H1 (cell line): Measurements from ENCODE around the gene TEX55. TPM values are rescaled to one million over a fixed set of nuclear protein-coding genes. Genes with fewer than 3 reads are reported as not detected.

Experiments used
- CTCF ChIA-PET: fragments of 300-600 bp; sonication (Branson Sonifier 250); formaldehyde crosslinking; loops from one replicate; lab custom pipeline; 2021; ENCODE audit not compliant: partially characterized antibody; lab: Charles Lee
- POLR2A ChIA-PET: fragments of 300-600 bp; sonication (Branson Sonifier 250); formaldehyde crosslinking; loops from one replicate; lab custom pipeline; 2021; ENCODE audit warnings: inconsistent platforms; ENCODE audit not compliant: partially characterized antibody; lab: Charles Lee
- DNase-seq, 2 experiments: peaks; one replicate each; pipeline versions ENCODE4 v3.0.0 to v3.0.0-alpha.2; 2010 to 2022; ENCODE audit warnings: low spot score in 2 of 2, low read depth in 1 of 2, mixed read lengths in 1 of 2
- FAIRE-seq: peaks from 2 replicates; lab custom pipeline; 2011; peaks lifted over from hg19 to GRCh38; lab: Jason Lieb, UNC
- H2AFZ ChIP-seq: 2 replicates; pipeline ENCODE4 v1.8.1; 2012; ENCODE audit warnings: low read length, inconsistent platforms
- H2AK5ac ChIP-seq: 2 replicates; pipeline ENCODE4 v1.6.1; 2013; ENCODE audit warnings: low read depth, low read length
- H2BK120ac ChIP-seq: replicated peaks from 2 replicates; pipeline ENCODE3; 2013; ENCODE audit warnings: low read depth, low read length, inconsistent platforms
- H2BK12ac ChIP-seq: 2 replicates; pipeline ENCODE4 v1.6.1; 2013; ENCODE audit warnings: low read depth, low read length
- H2BK15ac ChIP-seq: 2 replicates; pipeline ENCODE4 v1.6.1; 2013; ENCODE audit warnings: low read length
- H2BK20ac ChIP-seq: 2 replicates; pipeline ENCODE4 v1.6.1; 2013; ENCODE audit warnings: low read length
- H2BK5ac ChIP-seq: 2 replicates; pipeline ENCODE4 v1.6.1; 2013; ENCODE audit warnings: low read depth, low read length
- H3K14ac ChIP-seq: 2 replicates; pipeline ENCODE4 v1.6.1; 2013; ENCODE audit warnings: inconsistent platforms; ENCODE audit not compliant: insufficient read length
- H3K18ac ChIP-seq: 2 replicates; pipeline ENCODE4 v1.6.1; 2013; ENCODE audit warnings: low read length; ENCODE audit errors: extremely low read depth
- H3K23ac ChIP-seq: 2 replicates; pipeline ENCODE4 v1.6.1; 2013; ENCODE audit warnings: inconsistent platforms; ENCODE audit not compliant: insufficient read length
- H3K23me2 ChIP-seq: 2 replicates; pipeline ENCODE4 v1.6.1; 2013; ENCODE audit warnings: low read depth, low read length
- H3K27ac ChIP-seq: 2 replicates; pipeline ENCODE4 v1.6.1; 2011; ENCODE audit warnings: low read depth, low read length, inconsistent platforms
- H3K27me3 ChIP-seq, 4 experiments: replicated peaks in 1 of 4; 1 replicate in 1 of 4; 2 replicates in 3 of 4; pipeline versions ENCODE4 v1.6.1 to v1.8.1; 2011 to 2013; ENCODE audit warnings: low read length in 3 of 4, mild to moderate bottlenecking in 3 of 4, inconsistent platforms in 2 of 4, mixed read lengths in 2 of 4, moderate library complexity in 1 of 4; ENCODE audit not compliant: control insufficient read depth in 3 of 4, insufficient read depth in 3 of 4; ENCODE audit errors: extremely low read depth in 1 of 4
- H3K36me3 ChIP-seq, 4 experiments: 2 replicates each; pipeline versions ENCODE4 v1.6.1 to v1.8.1; 2011 to 2013; ENCODE audit warnings: mild to moderate bottlenecking in 4 of 4, low read length in 3 of 4, moderate library complexity in 2 of 4, control low read depth in 1 of 4, inconsistent platforms in 1 of 4; ENCODE audit not compliant: insufficient read depth in 4 of 4, control insufficient read depth in 2 of 4
- H3K4ac ChIP-seq: replicated peaks from 2 replicates; pipeline ENCODE3; 2013; ENCODE audit warnings: low read length, low read depth, mixed read lengths, inconsistent platforms; ENCODE audit not compliant: insufficient read length
- H3K4me1 ChIP-seq, 4 experiments: replicated peaks in 1 of 4; 1 replicate in 1 of 4; 2 replicates in 3 of 4; pipeline versions ENCODE4 v1.6.1 to v1.8.1; 2011 to 2013; ENCODE audit warnings: low read length in 3 of 4, inconsistent platforms in 2 of 4, mixed read lengths in 1 of 4; ENCODE audit not compliant: insufficient read depth in 4 of 4, control insufficient read depth in 3 of 4
- H3K4me2 ChIP-seq, 2 experiments: 2 replicates each; pipeline versions ENCODE4 v1.6.1 to v1.8.1; 2011 to 2013; ENCODE audit warnings: low read depth in 2 of 2, low read length in 2 of 2, control low read depth in 1 of 2, inconsistent platforms in 1 of 2, mild to moderate bottlenecking in 1 of 2; ENCODE audit not compliant: insufficient read depth in 1 of 2
- H3K4me3 ChIP-seq, 4 experiments: fragments of 200-600, 300-600 bp in 1 of 4; sonication (generic), shearing (Covaris generic), sonication (Bioruptor Twin) in 1 of 4; 2 replicates each; pipeline versions ENCODE4 v1.5.1 to v1.8.1; 2011 to 2016; ENCODE audit warnings: low read length in 4 of 4, low read depth in 3 of 4, control low read depth in 2 of 4, inconsistent platforms in 2 of 4, mild to moderate bottlenecking in 2 of 4, mixed read lengths in 1 of 4, moderate library complexity in 1 of 4; ENCODE audit not compliant: insufficient read depth in 2 of 4; ENCODE audit errors: extremely low read depth in 1 of 4
- H3K56ac ChIP-seq: replicated peaks from 2 replicates; pipeline ENCODE3; 2013; ENCODE audit warnings: low read depth, mild to moderate bottlenecking, mixed read lengths, low read length, inconsistent platforms; ENCODE audit not compliant: insufficient read length
- H3K79me1 ChIP-seq: 2 replicates; pipeline ENCODE4 v1.6.1; 2013; ENCODE audit warnings: low read depth, low read length, control low read depth
- H3K79me2 ChIP-seq, 2 experiments: 2 replicates each; pipeline versions ENCODE4 v1.6.1 to v1.8.1; 2012 to 2013; ENCODE audit warnings: low read length in 2 of 2, mild to moderate bottlenecking in 2 of 2, inconsistent platforms in 1 of 2; ENCODE audit not compliant: insufficient read depth in 2 of 2, control insufficient read depth in 1 of 2
- H3K9ac ChIP-seq, 4 experiments: replicated peaks in 1 of 4; 1 replicate in 1 of 4; 2 replicates in 3 of 4; pipeline versions ENCODE4 v1.6.1 to v1.8.1; 2011 to 2013; ENCODE audit warnings: low read depth in 3 of 4, low read length in 3 of 4, control low read depth in 2 of 4, mild to moderate bottlenecking in 2 of 4, moderate library complexity in 2 of 4, inconsistent platforms in 1 of 4; ENCODE audit errors: extremely low read depth in 1 of 4
- H3K9me3 ChIP-seq, 2 experiments: 2 replicates each; pipeline versions ENCODE4 v1.6.1 to v1.8.1; 2012 to 2013; ENCODE audit warnings: mild to moderate bottlenecking in 2 of 2, moderate library complexity in 2 of 2, control low read depth in 1 of 2, inconsistent platforms in 1 of 2, low read depth in 1 of 2, low read length in 1 of 2, mixed read lengths in 1 of 2; ENCODE audit not compliant: insufficient read depth in 2 of 2
- H4K20me1 ChIP-seq, 2 experiments: replicated peaks in 1 of 2; 2 replicates each; pipeline versions ENCODE3 to v1.8.1; 2011 to 2013; ENCODE audit warnings: inconsistent platforms in 2 of 2, low read length in 2 of 2, mild to moderate bottlenecking in 1 of 2; ENCODE audit not compliant: insufficient read depth in 2 of 2, control insufficient read depth in 1 of 2
- H4K5ac ChIP-seq: 2 replicates; pipeline ENCODE4 v1.6.1; 2013; ENCODE audit warnings: low read length, low read depth, mixed read lengths, inconsistent platforms; ENCODE audit not compliant: insufficient read length
- H4K8ac ChIP-seq: 2 replicates; pipeline ENCODE4 v1.8.0; 2013; ENCODE audit warnings: mild to moderate bottlenecking, moderate library complexity, low read length, inconsistent platforms; ENCODE audit not compliant: insufficient read depth; ENCODE audit errors: extremely low read depth
- H4K91ac ChIP-seq: replicated peaks from 2 replicates; pipeline ENCODE3; 2013; ENCODE audit warnings: low read length, mixed read lengths, inconsistent platforms; ENCODE audit not compliant: insufficient read length
- ATF2 ChIP-seq: IDR thresholded peaks from 2 replicates; pipeline ENCODE4 v1.6.1; 2012; ENCODE audit warnings: low read length, inconsistent platforms
- CHD1 ChIP-seq: IDR thresholded peaks from 2 replicates; pipeline ENCODE4 v1.6.1; 2012; ENCODE audit warnings: low read depth, low read length, improper control_type of control experiment
- CHD2 ChIP-seq: IDR thresholded peaks from 2 replicates; pipeline ENCODE4 v1.6.1; 2012; ENCODE audit warnings: low read length, improper control_type of control experiment
- EP300 ChIP-seq, 2 experiments: IDR thresholded peaks; 1 replicate in 1 of 2; 2 replicates in 1 of 2; pipeline ENCODE4 v1.6.1; 2011 to 2012; ENCODE audit warnings: low read depth in 2 of 2, low read length in 2 of 2, mild to moderate bottlenecking in 2 of 2, borderline replicate concordance in 1 of 2, inconsistent platforms in 1 of 2, moderate library complexity in 1 of 2
- GABPA ChIP-seq: IDR thresholded peaks from 2 replicates; pipeline ENCODE4 v1.6.1; 2011; ENCODE audit warnings: mild to moderate bottlenecking, low read length, moderate library complexity, borderline replicate concordance; ENCODE audit not compliant: insufficient read depth
- MAX ChIP-seq: IDR thresholded peaks from 2 replicates; pipeline ENCODE4 v1.6.1; 2012; ENCODE audit warnings: inconsistent platforms
- PHF8 ChIP-seq: fragments of 200-600 bp; sonication (generic); conservative IDR thresholded peaks from 2 replicates; pipeline ENCODE4 v1.7.1; 2012; ENCODE audit warnings: low read depth, mild to moderate bottlenecking, inconsistent platforms, low read length, moderate library complexity
- POU5F1 ChIP-seq: IDR thresholded peaks from 2 replicates; pipeline ENCODE4 v1.6.1; 2011; ENCODE audit warnings: low read depth, mild to moderate bottlenecking, low read length, moderate library complexity
- RBBP5 ChIP-seq: IDR thresholded peaks from 2 replicates; pipeline ENCODE4 v1.7.1; 2012; ENCODE audit warnings: low read depth, mild to moderate bottlenecking, inconsistent platforms, low read length, moderate library complexity, borderline replicate concordance
- SIN3A ChIP-seq, 2 experiments: IDR thresholded peaks in 1 of 2; conservative IDR thresholded peaks in 1 of 2; 2 replicates each; pipeline ENCODE4 v1.6.1; 2011 to 2012; ENCODE audit warnings: low read length in 2 of 2, improper control_type of control experiment in 1 of 2, low read depth in 1 of 2, mild to moderate bottlenecking in 1 of 2
- SP4 ChIP-seq: IDR thresholded peaks from 2 replicates; pipeline ENCODE4 v1.6.1; 2012; ENCODE audit warnings: low read length, inconsistent platforms
- YY1 ChIP-seq: IDR thresholded peaks from 2 replicates; pipeline ENCODE4 v1.6.1; 2011; ENCODE audit warnings: low read depth, mild to moderate bottlenecking, low read length
- WGBS, 2 experiments: shearing (Covaris generic) in 1 of 2; methylation state at CpG; one replicate each; pipeline versions ENCODE4 v1.1.6 to v1.1.7; 2013 to 2015; ENCODE audit warnings: low lambda C conversion rate in 2 of 2, mixed read lengths in 2 of 2, inconsistent platforms in 1 of 2, low coverage in 1 of 2, missing lambda C conversion rate in 1 of 2; ENCODE audit not compliant: insufficient replicate concordance in 2 of 2, insufficient coverage in 1 of 2, insufficient read length in 1 of 2; ENCODE audit errors: extremely low coverage in 1 of 2, missing lambda C conversion rate in 1 of 2; 5-methylcytosine and 5-hydroxymethylcytosine counted together
- polyA plus RNA-seq, 7 experiments: library from polyadenylated mRNA; depleted of rRNA in 3 of 7; stranded (reverse) in 5 of 7; unstranded in 2 of 7; fragments of >200 nt in 5 of 7; fragments of 200-250 nt in 2 of 7; gene quantifications; 1 replicate in 5 of 7; 2 replicates in 1 of 7; 4 replicates in 1 of 7; pipeline versions ENCODE4 v1.2.1 to v1.2.3, GENCODE V29; 2011 to 2013; ENCODE audit warnings: missing spikeins in 2 of 7, mixed read lengths in 2 of 7
- total RNA-seq: library from RNA; stranded (reverse); fragmentation: NEBNext Ultra II Directional; extraction: Animal tissue kit (Norgen Biotek cat#: 25700); gene quantifications from 2 replicates; pipeline ENCODE4 v1.2.1, GENCODE V29; 2021

Gene TEX55
- total and polyA plus RNA-seq, 2 of the 8 experiments (the other 6 are each of a cell fraction or from before 2014, with no cell fraction given) = not detected

GRCh38 chr3:119161240-119161639, 15.3 kb downstream of the TEX55 start:
- no peak overlapping the region for H3K23ac ChIP-seq
- H3K14ac ChIP-seq = no peak overlapping the region
- no peaks in the 10 kb centered on the region for H3K79me2 ChIP-seq
- H2BK5ac ChIP-seq = no peak overlapping the region
- H3K79me1 ChIP-seq = no peaks in the 10 kb centered on the region
- no peaks in the 10 kb centered on the region; a peak in 1 of 8 replicates for H3K36me3 ChIP-seq
- H3K4me3 ChIP-seq = no peak overlapping the region
- H3K9me3 ChIP-seq = peaks cover 10 to 14% of the 10 kb centered on the region in 2 experiments
- no peak overlapping the region for H3K27ac ChIP-seq
- H3K4me2 ChIP-seq = no peak overlapping the region
- no peak overlapping the region for H2AK5ac ChIP-seq
- no peaks in the 10 kb centered on the region for H4K20me1 ChIP-seq
- no peak overlapping the region for H3K4ac ChIP-seq
- no peak for FAIRE-seq
- CTCF ChIA-PET = interaction anchor here (0.8 kb wide), 1 partner anchor 47 kb away, joined by 3 read pairs; no protein-coding TSS in a partner anchor
- H4K91ac ChIP-seq = no peak overlapping the region
- no peak overlapping the region for H4K8ac ChIP-seq
- 86% methylated on average over 2 of the region's 2 CpGs; no CpG with 5 or more reads in 1 of the 2 experiments for whole genome bisulfite sequencing, 2 experiments
- no peak overlapping the region for H2AFZ ChIP-seq
- POLR2A ChIA-PET = interaction anchor here (1.0 kb wide), 1 partner anchor 8 kb away, joined by 5 read pairs; no protein-coding TSS in a partner anchor
- H2BK15ac ChIP-seq = no peak overlapping the region
- H2BK20ac ChIP-seq = no peak overlapping the region
- no peak for DNase-seq
- H4K5ac ChIP-seq = no peak overlapping the region
- no peak overlapping the region for H3K18ac ChIP-seq
- no peaks in the 10 kb centered on the region for H3K4me1 ChIP-seq
- no peak overlapping the region for H2BK12ac ChIP-seq
- no peak overlapping the region for H2BK120ac ChIP-seq
- no peaks in the 10 kb centered on the region for H3K27me3 ChIP-seq
- no peak overlapping the region for H3K56ac ChIP-seq
- H3K23me2 ChIP-seq = no peaks in the 10 kb centered on the region
- H3K9ac ChIP-seq = no peak overlapping the region
- TF ChIP-seq MAX (no peak), ATF2 (no peak), SP4 (no peak), CHD2 (no peak), POU5F1 (no peak), GABPA (no peak), RBBP5 (no peak), YY1 (no peak), EP300 (IDR thresholded peaks at IDR 0.05; ENCODE audit: borderline replicate concordance in 1 of 2, low read depth in 2 of 2, low read length in 2 of 2) (no peak), CHD1 (no peak), SIN3A (conservative IDR thresholded peaks at IDR 0.05 in 1 of 2, IDR thresholded peaks at IDR 0.05 in 1 of 2; ENCODE audit: low read depth in 1 of 2, low read length in 2 of 2) (no peak), PHF8 (no peak)
